HCT116 (cell line): ENCODE results near the gene CYB5RL. TPM values are rescaled to one million over a fixed set of nuclear protein-coding genes. Genes with fewer than 3 reads are reported as not detected.

ENCODE experiments used
- ATAC-seq: fragments of 200-7000 bp; cut with Tn5 transposase; 2 replicates; pipeline ENCODE4 v1.9.1; 2020; ENCODE audit warnings: mild to moderate bottlenecking, moderate library complexity
- BruUV-seq: library from RNA; stranded (reverse); fragments of 400-500 nt; replicated peaks from 2 replicates; lab custom pipeline; 2021; lab: Mats Ljungman, UMichigan
- CTCF ChIA-PET: fragments of 300-600 bp; sonication (Branson Sonifier 250); formaldehyde crosslinking; loops from one replicate; lab custom pipeline; 2021; ENCODE audit warnings: antibody characterized with exemption; lab: Charles Lee
- POLR2A ChIA-PET: fragments of 300-600, 350-600 bp; sonication (Branson Sonifier 250); formaldehyde crosslinking; loops from one replicate; lab custom pipeline; 2021; ENCODE audit warnings: antibody characterized with exemption; lab: Charles Lee
- RAD21 ChIA-PET, 2 experiments: fragments of 300-600 bp; sonication (Branson Sonifier 250); formaldehyde crosslinking; loops; one replicate each; lab custom pipeline; 2023; ENCODE audit warnings: low total read pairs in 2 of 2; ENCODE audit not compliant: uncharacterized antibody in 2 of 2, unreplicated experiment in 2 of 2, low non-redundant PET in 1 of 2; lab: Charles Lee
- DNase-seq: peaks from one replicate; pipeline ENCODE4 v3.0.0-alpha.2; 2010; ENCODE audit warnings: low read depth, low spot score
- H2AFZ ChIP-seq: fragments of 200-600 bp; shearing (Covaris generic), sonication (generic); 2 replicates; pipeline ENCODE4 v1.6.1; 2017; ENCODE audit warnings: low read depth, mixed run types, mixed read lengths, antibody characterized with exemption, low read length; ENCODE audit not compliant: poor library complexity, severe bottlenecking
- H3K27ac ChIP-seq: 2 replicates; pipeline ENCODE4 v1.5.1; 2012; ENCODE audit warnings: low read depth, low read length
- H3K27me3 ChIP-seq: fragments of 200-600 bp; sonication (generic); 2 replicates; pipeline ENCODE4 v1.6.1; 2016; ENCODE audit warnings: mixed run types, low read length, mixed read lengths; ENCODE audit not compliant: insufficient read depth
- H3K36me3 ChIP-seq, 2 experiments: fragments of 200-500 bp in 1 of 2; fragments of 200-600 bp in 1 of 2; sonication (Bioruptor generic) in 1 of 2; sonication (generic) in 1 of 2; 2 replicates each; pipeline versions ENCODE4 v1.5.1 to v1.6.1; 2014 to 2016; ENCODE audit warnings: low read length in 2 of 2, inconsistent platforms in 1 of 2, mixed read lengths in 1 of 2, mixed run types in 1 of 2; ENCODE audit not compliant: insufficient read depth in 2 of 2, control insufficient read depth in 1 of 2
- H3K4me1 ChIP-seq, 2 experiments: fragments of 200-600 bp in 1 of 2; sonication (generic) in 1 of 2; 2 replicates each; pipeline versions ENCODE4 v1.5.1 to v1.6.1; 2012 to 2017; ENCODE audit warnings: low read length in 2 of 2, inconsistent platforms in 1 of 2, mild to moderate bottlenecking in 1 of 2, mixed read lengths in 1 of 2, mixed run types in 1 of 2, moderate library complexity in 1 of 2; ENCODE audit not compliant: insufficient read depth in 2 of 2, control insufficient read depth in 1 of 2
- H3K4me2 ChIP-seq: fragments of 200-600 bp; sonication (generic); 2 replicates; pipeline ENCODE4 v1.6.1; 2017; ENCODE audit warnings: mixed run types, low read length, mixed read lengths
- H3K4me3 ChIP-seq, 2 experiments: fragments of 200-600 bp in 1 of 2; sonication (generic) in 1 of 2; replicated peaks in 1 of 2; 2 replicates each; pipeline ENCODE4 v1.5.1; 2011 to 2016; ENCODE audit warnings: low read length in 2 of 2, control low read depth in 1 of 2, low read depth in 1 of 2, mild to moderate bottlenecking in 1 of 2, mixed read lengths in 1 of 2, mixed run types in 1 of 2
- H3K79me2 ChIP-seq: fragments of 200-600 bp; sonication (generic); 2 replicates; pipeline ENCODE4 v1.6.1; 2017; ENCODE audit warnings: mild to moderate bottlenecking, mixed run types, low read length, moderate library complexity, mixed read lengths; ENCODE audit not compliant: insufficient read depth
- H3K9ac ChIP-seq: fragments of 200-600 bp; sonication (generic); 2 replicates; pipeline ENCODE4 v1.6.1; 2016; ENCODE audit warnings: low read length, mixed read lengths
- H3K9me2 ChIP-seq: fragments of 200-600 bp; sonication (generic), shearing (Covaris generic); 2 replicates; pipeline ENCODE4 v1.6.1; 2017; ENCODE audit warnings: mixed run types, mild to moderate bottlenecking, moderate library complexity; ENCODE audit not compliant: insufficient read depth
- H3K9me3 ChIP-seq, 2 experiments: fragments of 200-500 bp in 1 of 2; fragments of 200-600 bp in 1 of 2; sonication (Bioruptor generic) in 1 of 2; sonication (generic) in 1 of 2; 2 replicates each; pipeline ENCODE4 v1.6.1; 2014 to 2017; ENCODE audit warnings: low read length in 2 of 2, mixed read lengths in 2 of 2, inconsistent platforms in 1 of 2, low read depth in 1 of 2, mild to moderate bottlenecking in 1 of 2, mixed run types in 1 of 2, moderate library complexity in 1 of 2; ENCODE audit not compliant: control insufficient read depth in 1 of 2, insufficient read depth in 1 of 2
- H4K20me1 ChIP-seq: fragments of 200-600 bp; sonication (generic), shearing (Covaris generic); 2 replicates; pipeline ENCODE4 v1.6.1; 2017; ENCODE audit warnings: mixed run types, mild to moderate bottlenecking, moderate library complexity; ENCODE audit not compliant: insufficient read depth
- CEBPB ChIP-seq: IDR thresholded peaks from 2 replicates; pipeline ENCODE4 v1.6.1; 2012; ENCODE audit warnings: low read depth
- EGR1 ChIP-seq: IDR thresholded peaks from 2 replicates; pipeline ENCODE4 v1.6.1; 2012; ENCODE audit warnings: low read depth
- EZH2 ChIP-seq: fragments of 200-600 bp; sonication (generic); IDR thresholded peaks from 2 replicates; pipeline ENCODE4 v1.6.1; 2017; ENCODE audit warnings: antibody characterized with exemption, mixed run types
- JUND ChIP-seq: IDR thresholded peaks from 2 replicates; pipeline ENCODE4 v1.6.1; 2012
- POLR2A ChIP-seq: IDR thresholded peaks from 2 replicates; pipeline ENCODE4 v1.7.0; 2011; ENCODE audit warnings: borderline replicate concordance; ENCODE audit not compliant: insufficient read depth, insufficient read length; ENCODE audit errors: extremely low read depth
- SIN3A ChIP-seq: IDR thresholded peaks from 2 replicates; pipeline ENCODE4 v1.6.1; 2012; ENCODE audit warnings: low read depth
- SP1 ChIP-seq: IDR thresholded peaks from 2 replicates; pipeline ENCODE4 v1.6.1; 2012; ENCODE audit warnings: low read depth
- SRF ChIP-seq: IDR thresholded peaks from 2 replicates; pipeline ENCODE4 v1.6.1; 2012; ENCODE audit warnings: low read depth
- YY1 ChIP-seq: IDR thresholded peaks from 2 replicates; pipeline ENCODE4 v1.6.1; 2011; ENCODE audit warnings: low read length, low read depth, moderate library complexity, mild to moderate bottlenecking; ENCODE audit not compliant: insufficient replicate concordance; ENCODE audit errors: extremely low read depth
- ZFX ChIP-seq: fragments of 450-650 bp; IDR thresholded peaks from 2 replicates; pipeline ENCODE4 v1.6.1; 2017
- ZNF274 ChIP-seq: fragments of 200-500 bp; sonication (Bioruptor generic); IDR thresholded peaks from 2 replicates; pipeline ENCODE4 v1.6.1; 2014; ENCODE audit warnings: mild to moderate bottlenecking, low read depth, low read length, inconsistent platforms
- intact Hi-C: fragments of 100-400 bp; cut with micrococcal nuclease; formaldehyde crosslinking; loops from 2 replicates; pipeline ENCODE4 v1.10.0; 2022
- total RNA-seq: library from RNA; stranded (reverse); gene quantifications from one replicate; pipeline ENCODE4 v1.2.1, GENCODE V29; 2021; ENCODE audit not compliant: unreplicated experiment
- TF ChIP-seq, protein P1 (sequence below): IDR thresholded peaks from 2 replicates; pipeline ENCODE4 v1.6.1; 2012
- TF ChIP-seq, protein P2 (sequence below): IDR thresholded peaks from 2 replicates; pipeline ENCODE4 v1.6.1; 2012; ENCODE audit warnings: low read depth

The CYB5RL gene
- total RNA-seq, 1 experiment from 2014 or later = 11.7 TPM

GRCh38 chr1:54238353-54239034, 38.7 kb upstream of the CYB5RL start (continued):
- TF ChIP-seq SP1 (no peak), ZFX (no peak), SRF (no peak), POLR2A (no peak)

- Histone ChIP-seq H3K4me2 (no peak overlapping the region), H3K9ac (no peak overlapping the region), H3K9me3 (no peaks in the 10 kb centered on the region), H3K4me1 (no peaks in the 10 kb centered on the region), H3K27me3 (no peaks in the 10 kb centered on the region), H3K36me3 (no peaks in the 10 kb centered on the region; a peak in 1 of 4 replicates), H3K27ac (no peak overlapping the region), H3K79me2 (no peaks in the 10 kb centered on the region), H3K4me3 (no peak overlapping the region), H3K9me2 (no peaks in the 10 kb centered on the region), H2AFZ (no peak overlapping the region), H4K20me1 (no peaks in the 10 kb centered on the region)
- POLR2A ChIA-PET = no interaction called here
- DNase-seq = no peak
- intact Hi-C loops = no loop called here
- TF ChIP-seq ZNF274 = no peak
- no peak for TF ChIP-seq JUND
- TF ChIP-seq, protein P1, sequence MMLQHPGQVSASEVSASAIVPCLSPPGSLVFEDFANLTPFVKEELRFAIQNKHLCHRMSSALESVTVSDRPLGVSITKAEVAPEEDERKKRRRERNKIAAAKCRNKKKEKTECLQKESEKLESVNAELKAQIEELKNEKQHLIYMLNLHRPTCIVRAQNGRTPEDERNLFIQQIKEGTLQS = no peak
- TF ChIP-seq CEBPB = no peak
- TF ChIP-seq, protein P2, sequence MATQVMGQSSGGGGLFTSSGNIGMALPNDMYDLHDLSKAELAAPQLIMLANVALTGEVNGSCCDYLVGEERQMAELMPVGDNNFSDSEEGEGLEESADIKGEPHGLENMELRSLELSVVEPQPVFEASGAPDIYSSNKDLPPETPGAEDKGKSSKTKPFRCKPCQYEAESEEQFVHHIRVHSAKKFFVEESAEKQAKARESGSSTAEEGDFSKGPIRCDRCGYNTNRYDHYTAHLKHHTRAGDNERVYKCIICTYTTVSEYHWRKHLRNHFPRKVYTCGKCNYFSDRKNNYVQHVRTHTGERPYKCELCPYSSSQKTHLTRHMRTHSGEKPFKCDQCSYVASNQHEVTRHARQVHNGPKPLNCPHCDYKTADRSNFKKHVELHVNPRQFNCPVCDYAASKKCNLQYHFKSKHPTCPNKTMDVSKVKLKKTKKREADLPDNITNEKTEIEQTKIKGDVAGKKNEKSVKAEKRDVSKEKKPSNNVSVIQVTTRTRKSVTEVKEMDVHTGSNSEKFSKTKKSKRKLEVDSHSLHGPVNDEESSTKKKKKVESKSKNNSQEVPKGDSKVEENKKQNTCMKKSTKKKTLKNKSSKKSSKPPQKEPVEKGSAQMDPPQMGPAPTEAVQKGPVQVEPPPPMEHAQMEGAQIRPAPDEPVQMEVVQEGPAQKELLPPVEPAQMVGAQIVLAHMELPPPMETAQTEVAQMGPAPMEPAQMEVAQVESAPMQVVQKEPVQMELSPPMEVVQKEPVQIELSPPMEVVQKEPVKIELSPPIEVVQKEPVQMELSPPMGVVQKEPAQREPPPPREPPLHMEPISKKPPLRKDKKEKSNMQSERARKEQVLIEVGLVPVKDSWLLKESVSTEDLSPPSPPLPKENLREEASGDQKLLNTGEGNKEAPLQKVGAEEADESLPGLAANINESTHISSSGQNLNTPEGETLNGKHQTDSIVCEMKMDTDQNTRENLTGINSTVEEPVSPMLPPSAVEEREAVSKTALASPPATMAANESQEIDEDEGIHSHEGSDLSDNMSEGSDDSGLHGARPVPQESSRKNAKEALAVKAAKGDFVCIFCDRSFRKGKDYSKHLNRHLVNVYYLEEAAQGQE = no peak
- no peak for TF ChIP-seq EGR1
- TF ChIP-seq EZH2 = no peak
- TF ChIP-seq SIN3A = no peak
- no peak for TF ChIP-seq ZFX
- TF ChIP-seq YY1 = no peak
- RAD21 ChIA-PET = no interaction called here
- ATAC-seq = no peak
- CTCF ChIA-PET = no interaction called here
- no TSS peak for BruUV-seq
Measured at GRCh38 chr1:54237586-54237985, 37.8 kb upstream of the CYB5RL start.
